ENCODE data around the gene BLTP3A.

The BLTP3A gene

DNA sequence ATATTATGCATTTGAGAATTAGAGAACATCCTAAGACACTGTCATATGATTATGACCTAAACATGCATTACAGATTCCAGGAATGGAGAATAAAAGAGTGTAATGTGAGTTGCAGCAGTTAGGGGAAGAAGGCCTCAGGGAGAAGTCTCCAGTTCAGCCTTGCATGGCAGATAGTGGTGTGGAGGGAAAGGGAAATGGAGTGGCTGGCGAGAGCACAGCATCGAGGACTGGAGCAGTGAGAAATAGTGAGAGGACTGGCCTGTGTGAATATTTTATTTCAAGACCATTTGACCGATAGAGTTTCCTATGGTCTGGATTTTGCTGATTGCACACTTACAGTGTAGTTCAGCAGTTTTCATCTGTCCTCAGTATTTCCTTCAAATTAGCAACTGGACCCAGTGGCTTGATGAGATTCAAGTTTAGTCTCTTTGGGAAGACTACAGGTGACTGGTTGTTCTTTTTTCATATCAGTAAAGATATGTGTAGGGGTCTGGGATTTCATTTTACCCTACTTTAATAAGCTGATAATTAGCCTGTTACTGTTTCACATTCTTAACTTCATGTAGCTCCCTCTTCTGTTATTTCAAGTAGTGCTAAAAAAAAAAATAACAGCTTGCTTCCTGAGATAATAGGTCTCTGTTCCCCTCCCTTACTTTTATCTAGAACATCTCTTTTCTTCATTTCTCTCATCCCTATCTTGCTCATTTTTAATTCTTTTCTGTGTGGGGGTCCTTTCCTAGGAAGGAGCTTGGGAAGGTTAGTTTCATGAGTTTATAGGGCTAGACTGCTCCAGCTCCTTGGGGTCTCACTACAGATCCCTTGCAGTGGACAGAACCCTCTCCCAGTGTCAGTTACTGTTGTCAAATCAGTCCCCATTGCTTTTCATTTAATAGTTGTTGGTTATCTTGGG is 27.9 kb downstream of the BLTP3A start:
- DNase-seq (ENCODE audit: low read depth in 1 of 2, low spot score in 1 of 2), result no peak
- in situ Hi-C loops (cut with HindIII; ENCODE audit: low pct_unique_long_range_greater_than_20kb, low sequenced_read_pairs), result no loop called here
- TF ChIP-seq JUND (IDR thresholded peaks at IDR 0.05; ENCODE audit: low read depth), result no peak

GRCh38 chr6:34829137-34829536 is 37.3 kb downstream of the BLTP3A start:
- no peak for DNase-seq (ENCODE audit: low read depth in 1 of 2, low spot score in 1 of 2)
- TF ChIP-seq JUND (IDR thresholded peaks at IDR 0.05; ENCODE audit: low read depth), result no peak
- in situ Hi-C loops (cut with HindIII; ENCODE audit: low pct_unique_long_range_greater_than_20kb, low sequenced_read_pairs), result no loop called here

GRCh38 chr6:34832942-34833341 is 41.1 kb downstream of the BLTP3A start:
- TF ChIP-seq JUND (IDR thresholded peaks at IDR 0.05; ENCODE audit: low read depth), result no peak
- no peak for DNase-seq (ENCODE audit: low read depth in 1 of 2, low spot score in 1 of 2)
- in situ Hi-C loops (cut with HindIII; ENCODE audit: low pct_unique_long_range_greater_than_20kb, low sequenced_read_pairs), result no loop called here

- in situ Hi-C loops (cut with HindIII; ENCODE audit: low pct_unique_long_range_greater_than_20kb, low sequenced_read_pairs), result no loop called here
- no peak for TF ChIP-seq JUND (IDR thresholded peaks at IDR 0.05; ENCODE audit: low read depth)
- DNase-seq (ENCODE audit: low read depth in 1 of 2, low spot score in 1 of 2), result no peak
These were observed 43.1 kb downstream of the BLTP3A start for GRCh38 chr6:34834789-34835518.

DNA sequence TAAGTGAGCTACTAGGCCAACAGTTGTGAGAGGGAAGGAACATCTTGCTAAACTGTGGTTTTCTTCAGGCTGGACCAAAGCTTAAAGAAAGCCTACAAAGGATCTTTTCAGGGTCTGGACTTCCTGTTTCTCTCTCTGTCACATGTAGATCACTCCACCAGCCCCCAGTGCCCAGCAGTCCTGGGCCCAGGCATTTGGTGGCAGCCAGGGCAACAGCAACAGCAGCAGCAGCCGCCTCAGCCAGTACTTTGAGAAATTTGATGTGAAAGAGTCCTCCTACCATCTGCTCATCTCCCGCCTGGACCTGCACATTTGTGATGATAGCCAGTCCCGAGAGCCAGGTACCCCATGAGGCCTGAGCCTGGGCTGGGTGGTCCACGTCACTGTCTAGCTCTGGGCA is 44.1 kb downstream of the BLTP3A start:
- DNase-seq (ENCODE audit: low read depth in 1 of 2, low spot score in 1 of 2), result no peak
- TF ChIP-seq JUND (IDR thresholded peaks at IDR 0.05; ENCODE audit: low read depth), result no peak
- in situ Hi-C loops (cut with HindIII; ENCODE audit: low pct_unique_long_range_greater_than_20kb, low sequenced_read_pairs), result no loop called here

GRCh38 chr6:34836451-34836850 is 44.6 kb downstream of the BLTP3A start:
- in situ Hi-C loops (cut with HindIII; ENCODE audit: low pct_unique_long_range_greater_than_20kb, low sequenced_read_pairs), result no loop called here
- TF ChIP-seq JUND (IDR thresholded peaks at IDR 0.05; ENCODE audit: low read depth), result no peak
- DNase-seq (ENCODE audit: low read depth in 1 of 2, low spot score in 1 of 2), result no peak

DNA sequence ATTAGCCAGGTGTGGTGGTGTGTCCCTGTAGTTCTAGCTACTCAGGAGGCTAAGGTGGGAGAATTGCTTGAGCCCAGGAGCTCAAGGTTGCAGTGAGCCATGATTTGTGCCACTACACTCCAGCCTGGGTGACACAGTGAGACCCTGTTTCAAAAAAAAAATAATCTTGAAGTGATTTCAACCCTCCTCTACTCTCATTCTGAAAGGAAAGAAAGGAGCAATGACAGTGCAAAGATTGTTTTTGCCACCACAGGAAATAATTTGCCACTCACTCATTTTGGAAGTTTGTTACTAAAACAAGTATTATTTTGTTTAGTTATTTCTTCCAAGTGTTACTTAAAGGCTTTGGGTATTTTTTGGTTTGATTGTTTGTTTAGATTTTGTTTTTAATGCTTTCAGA is 45.6 kb downstream of the BLTP3A start:
- in situ Hi-C loops (cut with HindIII; ENCODE audit: low pct_unique_long_range_greater_than_20kb, low sequenced_read_pairs), result no loop called here
- TF ChIP-seq JUND (IDR thresholded peaks at IDR 0.05; ENCODE audit: low read depth), result no peak
- no peak for DNase-seq (ENCODE audit: low read depth in 1 of 2, low spot score in 1 of 2)

DNA sequence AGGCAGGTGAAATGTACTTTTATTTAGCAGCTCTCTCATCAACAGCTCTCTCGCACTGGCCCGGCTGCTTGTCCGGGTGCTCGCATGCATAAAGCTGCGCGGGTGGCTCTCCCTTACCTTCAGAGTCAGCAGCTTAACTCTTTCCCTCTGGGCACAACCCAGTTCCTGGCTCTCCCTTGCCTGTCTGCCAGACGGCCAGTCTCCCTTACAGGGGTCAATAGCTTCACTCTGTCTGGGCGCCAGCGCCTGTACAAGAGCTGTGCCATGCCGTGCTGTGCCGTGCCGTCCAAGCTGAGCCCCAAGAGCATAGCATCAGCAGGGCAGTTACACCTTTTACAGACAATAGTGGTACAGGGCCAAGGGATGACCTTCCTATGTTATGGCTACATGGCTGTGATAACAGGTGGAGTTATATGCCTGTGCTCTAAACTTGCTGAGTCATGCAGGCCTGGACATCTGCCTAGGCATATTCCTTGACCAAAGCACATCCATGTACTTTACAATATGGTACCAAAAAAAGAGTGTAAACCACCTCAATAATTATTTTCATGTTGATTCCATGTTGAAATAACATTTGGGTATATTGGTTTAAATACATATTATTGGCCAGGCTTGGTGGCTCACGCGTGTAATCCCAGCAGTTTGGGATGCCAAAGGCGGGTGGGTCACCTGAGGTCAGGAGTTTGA is 47.9 kb downstream of the BLTP3A start:
- in situ Hi-C loops (cut with HindIII; ENCODE audit: low pct_unique_long_range_greater_than_20kb, low sequenced_read_pairs), result no loop called here
- no peak for DNase-seq (ENCODE audit: low read depth in 1 of 2, low spot score in 1 of 2)
- TF ChIP-seq JUND (IDR thresholded peaks at IDR 0.05; ENCODE audit: low read depth), result no peak

Data from T47D (cell line).